Measurements from ENCODE around the gene USH2A.

GRCh38 chr1:216387782-216388181, 35.5 kb downstream of the USH2A start:
- TF ChIP-seq CTCF (IDR thresholded peaks at IDR 0.05) (no peak), POLR2A (IDR thresholded peaks at IDR 0.05) (no peak), EP300 (IDR thresholded peaks at IDR 0.05) (no peak)

Data from tibial nerve (tissue), 4 donors.